Spleen (tissue), 7 donors: ENCODE results near the gene SLC38A8.

ENCODE experiments used
- POLR2A ChIP-seq, 3 donors: fragments of 450-650 bp; IDR thresholded peaks; one replicate each; pipeline ENCODE4 v1.5.1; 2017; ENCODE audit warnings: antibody characterized with exemption in 3 of 3, mild to moderate bottlenecking in 1 of 3
- TF ChIP-seq, protein P1 (sequence below), 11 experiments: fragments of 200-600 bp in 7 of 11; fragments of 450-650 bp in 4 of 11; sonication (generic) in 4 of 11; IDR thresholded peaks in 8 of 11; conservative IDR thresholded peaks in 3 of 11; 1 replicate in 7 of 11; 2 replicates in 4 of 11; pipeline versions ENCODE4 v1.4.0 to v1.8.0; 2016 to 2021; ENCODE audit warnings: antibody characterized with exemption in 11 of 11, inconsistent platforms in 4 of 11, mild to moderate bottlenecking in 1 of 11
- donor health status: DM: no; HTN: no; CAD: no; lungs with moderate emphysema.
- donor health status: DM: no; HTN: no; CAD: no.
- donor health status: DM: no; HTN: no; CAD: no.

- no peak for TF ChIP-seq POLR2A (IDR thresholded peaks at IDR 0.05)
- TF ChIP-seq, protein P1, sequence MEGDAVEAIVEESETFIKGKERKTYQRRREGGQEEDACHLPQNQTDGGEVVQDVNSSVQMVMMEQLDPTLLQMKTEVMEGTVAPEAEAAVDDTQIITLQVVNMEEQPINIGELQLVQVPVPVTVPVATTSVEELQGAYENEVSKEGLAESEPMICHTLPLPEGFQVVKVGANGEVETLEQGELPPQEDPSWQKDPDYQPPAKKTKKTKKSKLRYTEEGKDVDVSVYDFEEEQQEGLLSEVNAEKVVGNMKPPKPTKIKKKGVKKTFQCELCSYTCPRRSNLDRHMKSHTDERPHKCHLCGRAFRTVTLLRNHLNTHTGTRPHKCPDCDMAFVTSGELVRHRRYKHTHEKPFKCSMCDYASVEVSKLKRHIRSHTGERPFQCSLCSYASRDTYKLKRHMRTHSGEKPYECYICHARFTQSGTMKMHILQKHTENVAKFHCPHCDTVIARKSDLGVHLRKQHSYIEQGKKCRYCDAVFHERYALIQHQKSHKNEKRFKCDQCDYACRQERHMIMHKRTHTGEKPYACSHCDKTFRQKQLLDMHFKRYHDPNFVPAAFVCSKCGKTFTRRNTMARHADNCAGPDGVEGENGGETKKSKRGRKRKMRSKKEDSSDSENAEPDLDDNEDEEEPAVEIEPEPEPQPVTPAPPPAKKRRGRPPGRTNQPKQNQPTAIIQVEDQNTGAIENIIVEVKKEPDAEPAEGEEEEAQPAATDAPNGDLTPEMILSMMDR (IDR thresholded peaks at IDR 0.05 in 8 of 11, conservative IDR thresholded peaks at IDR 0.05 in 3 of 11): no peak
Observed at GRCh38 chr16:84045818-84046470, 3.3 kb upstream of the SLC38A8 start.
